Astrocyte (in vitro differentiated cells and primary cell): ENCODE measurements around the gene TUBB4B.

Source experiments
- CTCF ChIP-seq: IDR thresholded peaks from 2 replicates; pipeline ENCODE4 v1.5.1; 2011; ENCODE audit warnings: low read depth, mild to moderate bottlenecking, inconsistent platforms, low read length, moderate library complexity; ENCODE audit not compliant: insufficient read depth
- EZH2 ChIP-seq: IDR thresholded peaks from 2 replicates; pipeline ENCODE4 v1.6.1; 2012; ENCODE audit warnings: mild to moderate bottlenecking, low read length, inconsistent platforms; ENCODE audit not compliant: insufficient read depth

- TF ChIP-seq CTCF, result no peak
- TF ChIP-seq EZH2, result no peak
These were observed 23.5 kb upstream of the TUBB4B start for GRCh38 chr9:137217276-137218211.
